MM.1S (cell line): Measurements from ENCODE around the gene ACOXL.

Source experiments
- DNase-seq: peaks from one replicate; pipeline ENCODE4 v3.0.0-alpha.2; 2015
- H2AFZ ChIP-seq: fragments of 300-600 bp; sonication (generic); 2 replicates; pipeline ENCODE4 v1.6.0; 2016; ENCODE audit warnings: antibody characterized with exemption, low read length
- H3F3A ChIP-seq: fragments of 300-600 bp; sonication (generic); 2 replicates; pipeline ENCODE4 v1.6.1; 2016; ENCODE audit warnings: mild to moderate bottlenecking, antibody characterized with exemption, low read length, moderate library complexity, mixed read lengths; ENCODE audit not compliant: insufficient read depth
- H3K27ac ChIP-seq: fragments of 300-600 bp; sonication (generic); 2 replicates; pipeline ENCODE4 v1.5.1; 2016; ENCODE audit warnings: mild to moderate bottlenecking, low read length
- H3K27me3 ChIP-seq: fragments of 300-600 bp; sonication (generic); replicated peaks from 2 replicates; pipeline ENCODE4 v1.6.0; 2016; ENCODE audit warnings: low read length; ENCODE audit not compliant: insufficient read depth
- H3K36me3 ChIP-seq: fragments of 300-600 bp; sonication (generic); replicated peaks from 2 replicates; pipeline ENCODE4 v1.6.1; 2016; ENCODE audit warnings: mild to moderate bottlenecking, low read length, mixed read lengths; ENCODE audit not compliant: insufficient read depth
- H3K4me1 ChIP-seq: fragments of 300-600 bp; sonication (generic); 2 replicates; pipeline ENCODE4 v1.6.1; 2016; ENCODE audit warnings: low read length, mixed read lengths
- H3K4me2 ChIP-seq: fragments of 300-600 bp; sonication (generic); 2 replicates; pipeline ENCODE4 v1.6.0; 2016; ENCODE audit warnings: low read depth, low read length
- H3K4me3 ChIP-seq: fragments of 300-600 bp; sonication (generic); 2 replicates; pipeline ENCODE4 v1.5.1; 2016; ENCODE audit warnings: low read length, mixed read lengths
- H3K79me2 ChIP-seq: fragments of 300-600 bp; sonication (generic); 2 replicates; pipeline ENCODE4 v1.6.1; 2016; ENCODE audit warnings: mixed run types, low read length, mixed read lengths
- H3K9ac ChIP-seq: fragments of 300-600 bp; sonication (generic); 2 replicates; pipeline ENCODE4 v1.6.1; 2016; ENCODE audit warnings: low read length, mixed read lengths
- H3K9me2 ChIP-seq: fragments of 300-600 bp; sonication (generic); replicated peaks from 2 replicates; pipeline ENCODE4 v1.6.1; 2016; ENCODE audit warnings: mild to moderate bottlenecking, low read length, mixed read lengths; ENCODE audit not compliant: insufficient read depth
- H3K9me3 ChIP-seq: fragments of 300-600 bp; sonication (generic); replicated peaks from 2 replicates; pipeline ENCODE4 v1.6.1; 2016; ENCODE audit warnings: mild to moderate bottlenecking, low read length, mixed read lengths; ENCODE audit not compliant: insufficient read depth
- H4K20me1 ChIP-seq: fragments of 300-600 bp; sonication (generic); 2 replicates; pipeline ENCODE4 v1.6.1; 2016; ENCODE audit warnings: mild to moderate bottlenecking, low read length, moderate library complexity, mixed read lengths; ENCODE audit not compliant: insufficient read depth
- CTCF ChIP-seq: fragments of 300-600 bp; sonication (generic); IDR thresholded peaks from 2 replicates; pipeline ENCODE4 v1.5.1; 2016; ENCODE audit warnings: antibody characterized with exemption, low read length, mixed read lengths
- EZH2 ChIP-seq: fragments of 300-600 bp; sonication (generic); optimal IDR thresholded peaks from 2 replicates; pipeline ENCODE3; 2017; ENCODE audit warnings: low read depth, mild to moderate bottlenecking, antibody characterized with exemption, low read length, mixed read lengths
- EZH2phosphoT487 ChIP-seq: fragments of 300-600 bp; sonication (generic); IDR thresholded peaks from 2 replicates; pipeline ENCODE4 v1.6.1; 2018; ENCODE audit warnings: antibody characterized with exemption, low read length

Gene ACOXL

GRCh38 chr2:111117598-111118480 is 385.5 kb downstream of the ACOXL start:
- peak overlapping the region; percentile 76 for H3K4me2 ChIP-seq
- TF ChIP-seq CTCF, result no peak
- no peak for TF ChIP-seq EZH2
- no peak for TF ChIP-seq EZH2phosphoT487
- H3K4me1 ChIP-seq, result no peaks in the 10 kb centered on the region
- DNase-seq, result peak; percentile 10
- H3K9ac ChIP-seq, result peak overlapping the region; percentile 16; the same call in 1 of the 2 replicates
- peak overlapping the region; percentile 34; the same call in 1 of the 2 replicates for H3K4me3 ChIP-seq
- H3K27ac ChIP-seq, result no peak overlapping the region
- peaks cover 11% of the 10 kb centered on the region; the same call in 1 of the 2 replicates for H4K20me1 ChIP-seq
- H2AFZ ChIP-seq, result 0 out of 2 replicates have a peak overlapping the region, but pooled peaks have one; percentile 14
- no peaks in the 10 kb centered on the region; the same call in 1 of the 2 replicates for H3K27me3 ChIP-seq
- no peaks in the 10 kb centered on the region for H3K9me2 ChIP-seq
- H3K9me3 ChIP-seq, result no peaks in the 10 kb centered on the region
- H3F3A ChIP-seq, result peaks cover 12% of the 10 kb centered on the region
- H3K79me2 ChIP-seq, result peaks cover 18% of the 10 kb centered on the region
- H3K36me3 ChIP-seq, result no peaks in the 10 kb centered on the region

- Histone ChIP-seq H2AFZ (no peak overlapping the region), H3K9me3 (no peaks in the 10 kb centered on the region), H4K20me1 (peaks cover 12% of the 10 kb centered on the region), H3F3A (peaks cover 13% of the 10 kb centered on the region), H3K4me2 (no peak overlapping the region), H3K4me3 (no peak overlapping the region), H3K9me2 (no peaks in the 10 kb centered on the region), H3K27ac (no peak overlapping the region), H3K36me3 (no peaks in the 10 kb centered on the region; the same call in 1 of the 2 replicates), H3K27me3 (no peaks in the 10 kb centered on the region; the same call in 1 of the 2 replicates), H3K9ac (no peak overlapping the region), H3K4me1 (no peaks in the 10 kb centered on the region), H3K79me2 (peaks cover 25% of the 10 kb centered on the region)
- TF ChIP-seq EZH2 (no peak), EZH2phosphoT487 (no peak), CTCF (no peak)
- DNase-seq, result no peak
Measured at GRCh38 chr2:111118481-111118980, 386.2 kb downstream of the ACOXL start.

- Histone ChIP-seq H3K9ac (peak overlapping the region; percentile 99), H3K9me3 (no peaks in the 10 kb centered on the region), H3K36me3 (peaks cover 5% of the 10 kb centered on the region), H3F3A (peaks cover 13% of the 10 kb centered on the region), H3K27me3 (no peaks in the 10 kb centered on the region; the same call in 1 of the 2 replicates), H3K9me2 (no peaks in the 10 kb centered on the region), H2AFZ (peak overlapping the region; percentile 74), H3K27ac (peak overlapping the region; percentile 99; the same call in 1 of the 2 replicates), H3K4me3 (peak overlapping the region; percentile 72), H3K4me2 (peak overlapping the region; percentile 98), H4K20me1 (peaks cover 16% of the 10 kb centered on the region), H3K4me1 (peaks cover 5% of the 10 kb centered on the region), H3K79me2 (peaks cover 31% of the 10 kb centered on the region)
- no peak for DNase-seq
- TF ChIP-seq EZH2phosphoT487 (no peak), CTCF (no peak)
Measured at GRCh38 chr2:111118981-111119821, 386.8 kb downstream of the ACOXL start.
